ENCODE data around the gene EPO. TPM values are rescaled to one million over a fixed set of nuclear protein-coding genes. Genes with fewer than 3 reads are reported as not detected.

EPO gene
- total RNA-seq: 0.68 TPM

GRCh38 chr7:100720279-100720670, at the start of gene EPO:
Gene EPO, plus strand, starts transcription at chr7:100720468. Its CDS starts 513 bp downstream, at chr7:100720981.
- no peak for DNase-seq (ENCODE audit: low spot score)

GRCh38 chr7:100671353-100672327, 48.6 kb upstream of the EPO start:
- no peak for DNase-seq (ENCODE audit: low spot score)

GRCh38 chr7:100673302-100673941, 46.8 kb upstream of the EPO start, which contains the start of gene GNB2:
Gene GNB2, plus strand, starts transcription at chr7:100673740. Its CDS starts 2,526 bp downstream, at chr7:100676266.
- DNase-seq (ENCODE audit: low spot score): peak; percentile 100

- no peak for DNase-seq (ENCODE audit: low spot score)
These were observed 46.3 kb upstream of the EPO start for GRCh38 chr7:100673942-100674410.

- DNase-seq (ENCODE audit: low spot score): no peak
These were observed 45.7 kb upstream of the EPO start for GRCh38 chr7:100674411-100675104.

- DNase-seq (ENCODE audit: low spot score): no peak
These were observed 45.2 kb upstream of the EPO start for GRCh38 chr7:100675105-100675451.

GRCh38 chr7:100675581-100676350, 44.5 kb upstream of the EPO start:
- DNase-seq (ENCODE audit: low spot score): peak; percentile 86

- no peak for DNase-seq (ENCODE audit: low spot score)
These were observed 43.6 kb upstream of the EPO start for GRCh38 chr7:100676501-100677306.

GRCh38 chr7:100677308-100678267, 42.7 kb upstream of the EPO start:
- no peak for DNase-seq (ENCODE audit: low spot score)

- no peak for DNase-seq (ENCODE audit: low spot score)
These were observed 41.8 kb upstream of the EPO start for GRCh38 chr7:100678291-100678984.

- no peak for DNase-seq (ENCODE audit: low spot score)
These were observed 40.9 kb upstream of the EPO start for GRCh38 chr7:100679129-100679926.

GRCh38 chr7:100679927-100680575, 40.2 kb upstream of the EPO start:
- DNase-seq (ENCODE audit: low spot score): no peak

- DNase-seq (ENCODE audit: low spot score): no peak
These were observed 39.5 kb upstream of the EPO start for GRCh38 chr7:100680576-100681271.

GRCh38 chr7:100681491-100682227, 38.6 kb upstream of the EPO start:
- DNase-seq (ENCODE audit: low spot score): no peak

GRCh38 chr7:100682228-100682741, 38.0 kb upstream of the EPO start:
- no peak for DNase-seq (ENCODE audit: low spot score)
